GM12892 (cell line): ENCODE results near the gene PM20D2.

Experiments
- POLR2A ChIP-seq: IDR thresholded peaks from 2 replicates; pipeline ENCODE4 v1.6.1; 2011; ENCODE audit warnings: low read depth, low read length, control low read depth
- POLR2AphosphoS5 ChIP-seq: IDR thresholded peaks from 2 replicates; pipeline ENCODE4 v1.6.1; 2011; ENCODE audit warnings: low read depth, low read length, control low read depth

DNA sequence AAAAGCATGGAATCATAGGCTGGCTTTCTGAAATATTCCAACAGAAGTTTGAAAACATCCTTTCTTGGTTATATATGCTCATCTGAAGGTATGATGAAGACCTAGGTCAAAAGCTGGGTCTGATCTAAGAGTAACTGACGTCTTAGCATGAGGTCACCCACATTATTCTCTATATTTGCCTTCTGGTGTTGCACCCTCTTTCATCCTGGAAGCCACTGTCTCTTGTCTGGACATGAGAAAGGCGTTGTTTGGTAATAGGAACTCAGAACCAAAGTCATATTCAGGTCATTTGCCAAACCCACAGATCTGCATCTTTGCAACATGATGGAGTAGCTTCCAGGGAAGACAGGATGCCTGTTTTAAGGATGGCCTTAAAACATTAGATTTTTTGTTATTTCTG is 53.7 kb downstream of the PM20D2 start:
- TF ChIP-seq POLR2AphosphoS5 (no peak), POLR2A (no peak)
